WERI-Rb-1 (cell line): ENCODE measurements around the gene RYK.
"Not testable (repeated sequence)": the region's sequence is repeated elsewhere in the genome, so short reads cannot be mapped to it uniquely, and the experiment has no call there.

Experiments used
- DNase-seq: peaks from one replicate; pipeline ENCODE4 v3.0.0-alpha.2; 2020
- H3K27ac ChIP-seq: fragments of 250-450 bp; sonication (Bioruptor Pico); 2 replicates; pipeline ENCODE4 v1.5.1; 2020; ENCODE audit warnings: mild to moderate bottlenecking, moderate library complexity
- H3K27me3 ChIP-seq: fragments of 250-450 bp; sonication (Bioruptor Pico); 2 replicates; pipeline ENCODE4 v1.5.1; 2021; ENCODE audit warnings: mild to moderate bottlenecking, low read depth, moderate library complexity; ENCODE audit not compliant: insufficient read depth, severe bottlenecking
- H3K36me3 ChIP-seq: fragments of 250-450 bp; sonication (Bioruptor Pico); 2 replicates; pipeline ENCODE4 v1.5.1; 2020; ENCODE audit warnings: mild to moderate bottlenecking, moderate library complexity
- H3K4me3 ChIP-seq: 2 replicates; pipeline ENCODE4 v1.5.1; 2011; ENCODE audit warnings: low read depth, mild to moderate bottlenecking, control low read depth, low read length
- H3K9me3 ChIP-seq: fragments of 250-450 bp; sonication (Bioruptor Pico); 2 replicates; pipeline ENCODE4 v1.5.1; 2021; ENCODE audit warnings: mild to moderate bottlenecking, moderate library complexity; ENCODE audit not compliant: severe bottlenecking
- CTCF ChIP-seq: IDR thresholded peaks from 2 replicates; pipeline ENCODE4 v1.5.1; 2011; ENCODE audit warnings: low read depth, mild to moderate bottlenecking, control low read depth, inconsistent platforms, low read length

The RYK gene

GRCh38 chr3:134232151-134232550 lies 18.5 kb downstream of the RYK start:
- peak overlapping the region; percentile 42 for H3K27ac ChIP-seq
- H3K9me3 ChIP-seq = no peaks in the 10 kb centered on the region
- peak; percentile 40 for DNase-seq

GRCh38 chr3:134231131-134231530 lies 19.5 kb downstream of the RYK start:
- Histone ChIP-seq H3K27ac (peak overlapping the region; percentile 42; the same call in 1 of the 2 replicates), H3K9me3 (no peaks in the 10 kb centered on the region), H3K27me3 (no peaks in the 10 kb centered on the region), H3K36me3 (no peaks in the 10 kb centered on the region), H3K4me3 (no peak overlapping the region)
- no peak for TF ChIP-seq CTCF
- DNase-seq = no peak

More at GRCh38 chr3:134232151-134232550, 18.5 kb downstream of the RYK start:
- TF ChIP-seq CTCF = no peak
- H3K27me3 ChIP-seq = no peaks in the 10 kb centered on the region
- H3K4me3 ChIP-seq = no peak overlapping the region
- H3K36me3 ChIP-seq = no peaks in the 10 kb centered on the region

DNA sequence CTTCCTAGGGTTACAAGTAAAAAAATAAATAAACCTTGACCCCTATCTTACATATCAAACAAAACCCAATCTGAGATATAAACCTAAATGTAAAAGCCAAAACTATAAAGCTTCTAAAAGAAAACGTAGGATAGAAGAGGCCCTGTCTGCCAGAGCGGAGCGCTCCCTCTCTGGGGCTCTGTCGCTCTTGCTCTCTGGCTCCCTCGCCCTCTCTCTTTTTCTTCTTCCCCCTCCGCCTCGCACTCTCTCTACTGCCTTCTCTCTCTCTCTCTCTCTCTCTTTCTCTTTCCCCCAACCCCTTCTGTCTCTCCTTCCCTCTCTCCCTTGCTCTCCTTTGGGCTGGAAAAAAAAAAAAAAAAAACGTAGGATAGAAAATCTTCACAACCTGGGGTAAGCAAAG lies 21.6 kb downstream of the RYK start:
- no peak for TF ChIP-seq CTCF

DNA sequence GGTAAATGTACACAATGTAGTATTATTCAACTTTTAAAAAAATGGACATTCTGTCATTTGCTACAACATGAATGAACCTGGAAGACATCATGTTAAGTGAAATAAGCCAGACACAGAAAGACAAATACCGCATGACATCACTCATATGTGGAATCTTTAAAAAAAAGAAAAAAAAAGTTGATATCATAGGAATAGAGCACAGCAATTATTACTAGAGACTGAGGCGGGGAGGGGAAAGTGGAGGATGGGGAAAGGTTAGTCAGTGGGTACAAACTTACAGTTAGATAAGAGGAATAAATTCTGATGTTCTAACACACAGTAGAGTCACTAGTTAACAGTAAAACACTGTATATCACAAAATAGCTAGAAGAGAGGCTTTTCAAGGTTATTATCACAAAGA lies 22.2 kb downstream of the RYK start:
- Histone ChIP-seq H3K27me3 (no peaks in the 10 kb centered on the region), H3K36me3 (no peaks in the 10 kb centered on the region), H3K9me3 (no peaks in the 10 kb centered on the region), H3K27ac (no peak overlapping the region), H3K4me3 (no peak overlapping the region)
- DNase-seq = no peak
- TF ChIP-seq CTCF = no peak

More for the DNA sequence above, 21.6 kb downstream of the RYK start:
- H3K36me3 ChIP-seq = no peaks in the 10 kb centered on the region
- no peak overlapping the region for H3K27ac ChIP-seq
- H3K4me3 ChIP-seq = no peak overlapping the region
- no peaks in the 10 kb centered on the region for H3K9me3 ChIP-seq
- no peaks in the 10 kb centered on the region for H3K27me3 ChIP-seq
- no peak for DNase-seq

DNA sequence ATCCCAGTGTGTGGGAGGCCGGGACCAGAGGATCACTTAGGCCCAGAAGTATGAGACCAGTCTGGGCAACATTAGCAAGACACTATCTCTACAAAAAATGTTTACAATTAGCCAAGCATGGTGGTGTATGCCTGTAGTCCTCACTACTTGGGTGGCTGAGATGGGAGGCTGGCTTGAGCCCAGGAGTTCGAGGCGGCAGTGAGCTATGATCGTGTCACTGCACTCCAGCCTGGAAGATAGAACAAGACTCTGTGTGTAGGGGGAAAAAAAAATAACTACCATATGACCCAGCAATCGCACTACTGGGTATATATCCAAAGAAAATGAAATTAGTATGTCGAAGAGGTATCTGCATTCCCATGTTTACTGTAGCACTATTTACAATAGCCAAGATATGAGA lies 22.6 kb downstream of the RYK start:
- Histone ChIP-seq H3K27me3 (no peaks in the 10 kb centered on the region), H3K9me3 (no peaks in the 10 kb centered on the region), H3K36me3 (no peaks in the 10 kb centered on the region), H3K4me3 (no peak overlapping the region), H3K27ac (no peak overlapping the region)
- no peak for DNase-seq
- no peak for TF ChIP-seq CTCF

- DNase-seq, H3K9me3 ChIP-seq, H3K36me3 ChIP-seq, H3K4me3 ChIP-seq, H3K27me3 ChIP-seq, H3K27ac ChIP-seq: not testable (repeated sequence)
These were observed 25.9 kb downstream of the RYK start for GRCh38 chr3:134224796-134225156.
